GM21390 (cell line): ENCODE measurements around the gene MPRIP.
"Not testable (repeated sequence)": the region's sequence is repeated elsewhere in the genome, so short reads cannot be mapped to it uniquely, and the experiment has no call there.

ENCODE experiments used
- ATAC-seq: cut with Tn5 transposase; IDR thresholded peaks from one replicate; pipeline ENCODE4 v1.9.1; 2021; ENCODE audit not compliant: unreplicated experiment

The MPRIP gene

GRCh38 chr17:17011043-17011907, 31.0 kb upstream of the MPRIP start:
- not testable (repeated sequence) for ATAC-seq

- ATAC-seq, result not testable (repeated sequence)
Measured at GRCh38 chr17:17013828-17014747, 28.2 kb upstream of the MPRIP start.

- ATAC-seq, result not testable (repeated sequence)
Measured at GRCh38 chr17:17014748-17015124, 27.5 kb upstream of the MPRIP start.

GRCh38 chr17:17015230-17015629, 27.0 kb upstream of the MPRIP start:
- no peak for ATAC-seq

- ATAC-seq, result not testable (repeated sequence)
Measured at GRCh38 chr17:17016199-17017197, 25.8 kb upstream of the MPRIP start.

- no peak for ATAC-seq
Measured at GRCh38 chr17:17017343-17018014, 24.8 kb upstream of the MPRIP start.

- ATAC-seq, result no peak
Measured at GRCh38 chr17:17018021-17018441, 24.2 kb upstream of the MPRIP start.

GRCh38 chr17:17018612-17019429, 23.4 kb upstream of the MPRIP start:
- no peak for ATAC-seq

- ATAC-seq, result no peak
Measured at GRCh38 chr17:17019430-17019762, 22.9 kb upstream of the MPRIP start.

GRCh38 chr17:17019891-17020456, 22.3 kb upstream of the MPRIP start:
- ATAC-seq, result no peak

- no peak for ATAC-seq
Measured at GRCh38 chr17:17020821-17021193, 21.4 kb upstream of the MPRIP start.

GRCh38 chr17:17021194-17021863, 20.9 kb upstream of the MPRIP start:
- no peak for ATAC-seq

- no peak for ATAC-seq
Measured at GRCh38 chr17:17022011-17022410, 20.2 kb upstream of the MPRIP start.

- ATAC-seq, result no peak
Measured at GRCh38 chr17:17022456-17022855, 19.8 kb upstream of the MPRIP start.

GRCh38 chr17:17024778-17025300, 17.4 kb upstream of the MPRIP start:
- ATAC-seq, result no peak

GRCh38 chr17:17025621-17026020, 16.6 kb upstream of the MPRIP start:
- no peak for ATAC-seq

GRCh38 chr17:17026163-17026562, 16.1 kb upstream of the MPRIP start:
- no peak for ATAC-seq

- ATAC-seq, result no peak
Measured at GRCh38 chr17:17027442-17028058, 14.7 kb upstream of the MPRIP start.
